ENCODE measurements around the gene ZNF423.

Gene ZNF423

GRCh38 chr16:49817754-49818507 is 38.0 kb downstream of the ZNF423 start:
- TF ChIP-seq, protein P1, sequence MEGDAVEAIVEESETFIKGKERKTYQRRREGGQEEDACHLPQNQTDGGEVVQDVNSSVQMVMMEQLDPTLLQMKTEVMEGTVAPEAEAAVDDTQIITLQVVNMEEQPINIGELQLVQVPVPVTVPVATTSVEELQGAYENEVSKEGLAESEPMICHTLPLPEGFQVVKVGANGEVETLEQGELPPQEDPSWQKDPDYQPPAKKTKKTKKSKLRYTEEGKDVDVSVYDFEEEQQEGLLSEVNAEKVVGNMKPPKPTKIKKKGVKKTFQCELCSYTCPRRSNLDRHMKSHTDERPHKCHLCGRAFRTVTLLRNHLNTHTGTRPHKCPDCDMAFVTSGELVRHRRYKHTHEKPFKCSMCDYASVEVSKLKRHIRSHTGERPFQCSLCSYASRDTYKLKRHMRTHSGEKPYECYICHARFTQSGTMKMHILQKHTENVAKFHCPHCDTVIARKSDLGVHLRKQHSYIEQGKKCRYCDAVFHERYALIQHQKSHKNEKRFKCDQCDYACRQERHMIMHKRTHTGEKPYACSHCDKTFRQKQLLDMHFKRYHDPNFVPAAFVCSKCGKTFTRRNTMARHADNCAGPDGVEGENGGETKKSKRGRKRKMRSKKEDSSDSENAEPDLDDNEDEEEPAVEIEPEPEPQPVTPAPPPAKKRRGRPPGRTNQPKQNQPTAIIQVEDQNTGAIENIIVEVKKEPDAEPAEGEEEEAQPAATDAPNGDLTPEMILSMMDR (IDR thresholded peaks at IDR 0.05; ENCODE audit: insufficient read depth, low read length, poor library complexity, severe bottlenecking) = no peak
- DNase-seq (ENCODE audit: extremely low read depth, insufficient read length) = no peak
- no peaks in the 10 kb centered on the region for H3K36me3 ChIP-seq (ENCODE audit: control insufficient read depth, insufficient read depth, low read length)
- no peaks in the 10 kb centered on the region; the same call in 1 of the 2 replicates for H3K27me3 ChIP-seq (replicated peaks; ENCODE audit: control insufficient read depth, insufficient read depth, low read length)
- no peak overlapping the region for H3K4me3 ChIP-seq (replicated peaks; ENCODE audit: low read depth, low read length)

- H3K36me3 ChIP-seq (ENCODE audit: control insufficient read depth, insufficient read depth, low read length) = no peaks in the 10 kb centered on the region
- H3K27me3 ChIP-seq (replicated peaks; ENCODE audit: control insufficient read depth, insufficient read depth, low read length) = no peaks in the 10 kb centered on the region; the same call in 1 of the 2 replicates
- H3K4me3 ChIP-seq (replicated peaks; ENCODE audit: low read depth, low read length) = no peak overlapping the region
- TF ChIP-seq, protein P1 (IDR thresholded peaks at IDR 0.05; ENCODE audit: insufficient read depth, low read length, poor library complexity, severe bottlenecking) = no peak
- DNase-seq (ENCODE audit: extremely low read depth, insufficient read length) = no peak
Measured at GRCh38 chr16:49816875-49817274, 39.0 kb downstream of the ZNF423 start.

- DNase-seq (ENCODE audit: extremely low read depth, insufficient read length) = no peak
- TF ChIP-seq, protein P1 (IDR thresholded peaks at IDR 0.05; ENCODE audit: insufficient read depth, low read length, poor library complexity, severe bottlenecking) = no peak
Measured at GRCh38 chr16:49811644-49812334, 44.1 kb downstream of the ZNF423 start.

DNA sequence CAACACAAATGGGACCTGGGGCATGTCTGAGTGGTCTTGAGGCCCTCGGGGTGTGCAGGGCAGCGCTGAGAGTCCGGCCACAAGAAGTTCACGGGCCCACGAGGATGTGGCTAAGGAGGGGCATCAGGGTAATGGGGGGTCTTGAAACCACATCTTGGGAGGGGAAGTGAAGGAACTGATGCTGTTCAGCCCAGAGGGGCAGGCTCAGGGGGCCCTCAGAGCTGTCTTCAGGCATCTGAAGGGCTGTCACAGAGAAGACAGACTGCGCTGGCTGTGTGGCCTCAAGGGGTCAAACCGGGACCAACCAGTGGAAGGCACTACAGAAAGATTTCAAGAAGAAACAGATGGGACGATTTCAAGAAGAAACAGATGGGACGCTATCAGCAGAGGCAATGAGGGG is 45.1 kb downstream of the ZNF423 start:
- TF ChIP-seq, protein P1 (IDR thresholded peaks at IDR 0.05; ENCODE audit: insufficient read depth, low read length, poor library complexity, severe bottlenecking) = no peak
- Histone ChIP-seq H3K27me3 (replicated peaks; ENCODE audit: control insufficient read depth, insufficient read depth, low read length) (no peaks in the 10 kb centered on the region; the same call in none of the 2 replicates), H3K36me3 (ENCODE audit: control insufficient read depth, insufficient read depth, low read length) (no peaks in the 10 kb centered on the region), H3K4me3 (replicated peaks; ENCODE audit: low read depth, low read length) (no peak overlapping the region)
- no peak for DNase-seq (ENCODE audit: extremely low read depth, insufficient read length)

More at GRCh38 chr16:49811644-49812334, 44.1 kb downstream of the ZNF423 start:
- H3K36me3 ChIP-seq (ENCODE audit: control insufficient read depth, insufficient read depth, low read length) = no peaks in the 10 kb centered on the region
- no peaks in the 10 kb centered on the region; the same call in none of the 2 replicates for H3K27me3 ChIP-seq (replicated peaks; ENCODE audit: control insufficient read depth, insufficient read depth, low read length)
- no peak overlapping the region for H3K4me3 ChIP-seq (replicated peaks; ENCODE audit: low read depth, low read length)

- no peaks in the 10 kb centered on the region for H3K36me3 ChIP-seq (ENCODE audit: control insufficient read depth, insufficient read depth, low read length)
- TF ChIP-seq, protein P1 (IDR thresholded peaks at IDR 0.05; ENCODE audit: insufficient read depth, low read length, poor library complexity, severe bottlenecking) = no peak
- no peak for DNase-seq (ENCODE audit: extremely low read depth, insufficient read length)
- H3K27me3 ChIP-seq (replicated peaks; ENCODE audit: control insufficient read depth, insufficient read depth, low read length) = no peaks in the 10 kb centered on the region; the same call in none of the 2 replicates
- H3K4me3 ChIP-seq (replicated peaks; ENCODE audit: low read depth, low read length) = no peak overlapping the region
Measured at GRCh38 chr16:49809561-49809960, 46.4 kb downstream of the ZNF423 start.
